ENCODE data around the gene ELF5. TPM values are rescaled to one million over a fixed set of nuclear protein-coding genes. Genes with fewer than 3 reads are reported as not detected.
A peak's percentile ranks its signal among the peaks of the same experiment; 100 is the strongest.

ELF5 gene
- total and polyA plus RNA-seq, 2 of the 13 experiments (the other 11 are each of a cell fraction or from before 2014, with no cell fraction given), result 0.51 to 2.6 TPM

DNA sequence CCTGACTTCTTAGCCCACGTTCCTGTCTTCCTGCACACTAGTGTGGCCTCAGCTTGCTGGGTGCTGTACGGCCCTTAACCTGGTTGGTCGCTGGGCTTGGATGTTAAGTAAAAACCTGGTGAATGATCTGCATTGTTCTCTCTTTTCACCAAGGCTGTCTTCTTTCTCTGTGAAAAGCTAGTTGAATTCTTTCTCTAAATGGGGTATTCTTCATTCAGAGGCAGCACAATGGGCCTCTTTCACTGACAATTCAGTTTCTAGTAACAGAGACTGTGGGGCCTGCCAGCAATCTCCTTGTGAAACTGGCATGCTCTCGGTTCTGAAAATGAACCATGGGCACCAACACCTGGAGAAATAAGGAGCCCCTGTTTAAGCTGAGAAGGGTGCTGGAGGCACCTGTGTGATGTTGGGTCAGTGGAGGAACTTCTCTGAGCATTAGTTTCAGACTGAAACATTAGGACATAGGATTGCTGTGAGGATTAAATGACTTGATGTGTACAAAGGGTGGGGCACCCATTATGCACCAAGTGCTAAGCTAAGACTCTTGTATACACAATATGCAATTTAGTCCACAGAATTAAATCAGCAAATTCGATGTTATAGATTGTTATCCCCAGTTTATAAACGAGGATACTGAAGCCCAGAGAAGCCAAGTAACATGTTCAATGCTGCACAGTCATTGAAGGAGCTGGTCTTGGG lies 33.1 kb upstream of the ELF5 start:
- POLR2A ChIA-PET, result no interaction called here
- in situ Hi-C loops (cut with HindIII; ENCODE audit: extremely low pct_ligation_motif_present, low pct_unique_long_range_greater_than_20kb) (no loop called here), intact Hi-C loops (cut with micrococcal nuclease; ENCODE audit: unreplicated experiment) (loop anchor here (5.0 kb wide), 1 partner anchor 34 kb away; the partner anchor contains the start of gene ELF5)
- peak; percentile 84 for ATAC-seq
- BruUV-seq (replicated peaks), result no TSS peak
- Histone ChIP-seq H3K36me3 (replicated peaks in 1 of 2; ENCODE audit: control insufficient read depth in 1 of 2, insufficient read depth in 2 of 2, low read length in 2 of 2) (no peaks in the 10 kb centered on the region), H3K4me1 (ENCODE audit: insufficient read depth, low read length) (peaks cover 28% of the 10 kb centered on the region), H3K4me3 (replicated peaks in 1 of 3; ENCODE audit: insufficient read depth in 1 of 3, low read depth in 2 of 3, low read length in 3 of 3) (peak overlapping the region in 1 of 3 experiments; percentile 12; a peak in 1 of 6 replicates), H3K9me3 (ENCODE audit: low read length) (no peaks in the 10 kb centered on the region), H3K4me2 (ENCODE audit: low read depth, low read length) (peak overlapping the region; percentile 55), H3K79me2 (ENCODE audit: insufficient read depth, low read length) (no peaks in the 10 kb centered on the region), H3K27ac (ENCODE audit: extremely low read length, insufficient read depth, low read length) (no peak overlapping the region), H2AFZ (ENCODE audit: low read length) (peak overlapping the region; percentile 55), H3K9ac (ENCODE audit: insufficient read depth, low read depth, low read length) (no peak overlapping the region), H4K20me1 (ENCODE audit: insufficient read depth, low read length) (no peaks in the 10 kb centered on the region), H3K27me3 (ENCODE audit: control insufficient read depth in 1 of 2, insufficient read depth in 2 of 2, low read length in 2 of 2) (peaks cover 0 to 21% of the 10 kb centered on the region in 2 experiments; a peak in 2 of 5 replicates)
- FAIRE-seq, result no peak
- DNase-seq (ENCODE audit: low spot score), result peak; percentile 57
- WGBS (ENCODE audit: low lambda C conversion rate), result under 1% methylated on average over 6 of the region's 6 CpGs
- CTCF ChIA-PET (ENCODE audit: low intra/inter-chr PET ratio, low total read pairs), result no interaction called here
- TF ChIP-seq, protein P1, sequence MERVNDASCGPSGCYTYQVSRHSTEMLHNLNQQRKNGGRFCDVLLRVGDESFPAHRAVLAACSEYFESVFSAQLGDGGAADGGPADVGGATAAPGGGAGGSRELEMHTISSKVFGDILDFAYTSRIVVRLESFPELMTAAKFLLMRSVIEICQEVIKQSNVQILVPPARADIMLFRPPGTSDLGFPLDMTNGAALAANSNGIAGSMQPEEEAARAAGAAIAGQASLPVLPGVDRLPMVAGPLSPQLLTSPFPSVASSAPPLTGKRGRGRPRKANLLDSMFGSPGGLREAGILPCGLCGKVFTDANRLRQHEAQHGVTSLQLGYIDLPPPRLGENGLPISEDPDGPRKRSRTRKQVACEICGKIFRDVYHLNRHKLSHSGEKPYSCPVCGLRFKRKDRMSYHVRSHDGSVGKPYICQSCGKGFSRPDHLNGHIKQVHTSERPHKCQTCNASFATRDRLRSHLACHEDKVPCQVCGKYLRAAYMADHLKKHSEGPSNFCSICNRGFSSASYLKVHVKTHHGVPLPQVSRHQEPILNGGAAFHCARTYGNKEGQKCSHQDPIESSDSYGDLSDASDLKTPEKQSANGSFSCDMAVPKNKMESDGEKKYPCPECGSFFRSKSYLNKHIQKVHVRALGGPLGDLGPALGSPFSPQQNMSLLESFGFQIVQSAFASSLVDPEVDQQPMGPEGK (CRISPR knock-in tag; IDR thresholded peaks at IDR 0.05), result no peak
- no peak for TF ChIP-seq SOX6 (IDR thresholded peaks at IDR 0.05)
- TF ChIP-seq SOX6 (CRISPR knock-in tag; IDR thresholded peaks at IDR 0.05), result peak; percentile 48; the same call in 1 of the 2 replicates
- TF ChIP-seq, protein P2, sequence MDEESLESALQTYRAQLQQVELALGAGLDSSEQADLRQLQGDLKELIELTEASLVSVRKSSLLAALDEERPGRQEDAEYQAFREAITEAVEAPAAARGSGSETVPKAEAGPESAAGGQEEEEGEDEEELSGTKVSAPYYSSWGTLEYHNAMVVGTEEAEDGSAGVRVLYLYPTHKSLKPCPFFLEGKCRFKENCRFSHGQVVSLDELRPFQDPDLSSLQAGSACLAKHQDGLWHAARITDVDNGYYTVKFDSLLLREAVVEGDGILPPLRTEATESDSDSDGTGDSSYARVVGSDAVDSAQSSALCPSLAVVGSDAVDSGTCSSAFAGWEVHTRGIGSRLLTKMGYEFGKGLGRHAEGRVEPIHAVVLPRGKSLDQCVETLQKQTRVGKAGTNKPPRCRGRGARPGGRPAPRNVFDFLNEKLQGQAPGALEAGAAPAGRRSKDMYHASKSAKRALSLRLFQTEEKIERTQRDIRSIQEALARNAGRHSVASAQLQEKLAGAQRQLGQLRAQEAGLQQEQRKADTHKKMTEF (CRISPR knock-in tag; IDR thresholded peaks at IDR 0.05), result 0 out of 2 replicates have a peak, but pooled peaks have one; percentile 21
- TF ChIP-seq, protein P3, sequence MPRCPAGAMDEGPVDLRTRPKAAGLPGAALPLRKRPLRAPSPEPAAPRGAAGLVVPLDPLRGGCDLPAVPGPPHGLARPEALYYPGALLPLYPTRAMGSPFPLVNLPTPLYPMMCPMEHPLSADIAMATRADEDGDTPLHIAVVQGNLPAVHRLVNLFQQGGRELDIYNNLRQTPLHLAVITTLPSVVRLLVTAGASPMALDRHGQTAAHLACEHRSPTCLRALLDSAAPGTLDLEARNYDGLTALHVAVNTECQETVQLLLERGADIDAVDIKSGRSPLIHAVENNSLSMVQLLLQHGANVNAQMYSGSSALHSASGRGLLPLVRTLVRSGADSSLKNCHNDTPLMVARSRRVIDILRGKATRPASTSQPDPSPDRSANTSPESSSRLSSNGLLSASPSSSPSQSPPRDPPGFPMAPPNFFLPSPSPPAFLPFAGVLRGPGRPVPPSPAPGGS (CRISPR knock-in tag; IDR thresholded peaks at IDR 0.05), result no peak
- TF ChIP-seq ZNF768 (CRISPR knock-in tag; IDR thresholded peaks at IDR 0.05), result peak; percentile 67; the same call in 1 of the 2 replicates
- TF ChIP-seq FOXP1 (IDR thresholded peaks at IDR 0.05), result no peak
- TF ChIP-seq FOXP1 (CRISPR knock-in tag; IDR thresholded peaks at IDR 0.05), result no peak
- no peak for TF ChIP-seq STAG1 (CRISPR knock-in tag; IDR thresholded peaks at IDR 0.05)
- no peak for TF ChIP-seq AGO1 (IDR thresholded peaks at IDR 0.05; ENCODE audit: low read depth, low read length, poor library complexity, severe bottlenecking)
- no peak for TF ChIP-seq CCDC6 (CRISPR knock-in tag; IDR thresholded peaks at IDR 0.05)
- no peak for TF ChIP-seq CBX1 (IDR thresholded peaks at IDR 0.05; ENCODE audit: low read depth)
- TF ChIP-seq ZNF354B (CRISPR knock-in tag; IDR thresholded peaks at IDR 0.05), result no peak
- TF ChIP-seq GATAD2A (CRISPR knock-in tag; IDR thresholded peaks at IDR 0.05), result peak; percentile 33; the same call in 1 of the 2 replicates
- TF ChIP-seq, protein P4, sequence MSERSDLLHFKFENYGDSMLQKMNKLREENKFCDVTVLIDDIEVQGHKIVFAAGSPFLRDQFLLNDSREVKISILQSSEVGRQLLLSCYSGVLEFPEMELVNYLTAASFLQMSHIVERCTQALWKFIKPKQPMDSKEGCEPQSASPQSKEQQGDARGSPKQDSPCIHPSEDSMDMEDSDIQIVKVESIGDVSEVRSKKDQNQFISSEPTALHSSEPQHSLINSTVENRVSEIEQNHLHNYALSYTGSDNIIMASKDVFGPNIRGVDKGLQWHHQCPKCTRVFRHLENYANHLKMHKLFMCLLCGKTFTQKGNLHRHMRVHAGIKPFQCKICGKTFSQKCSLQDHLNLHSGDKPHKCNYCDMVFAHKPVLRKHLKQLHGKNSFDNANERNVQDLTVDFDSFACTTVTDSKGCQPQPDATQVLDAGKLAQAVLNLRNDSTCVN (CRISPR knock-in tag; IDR thresholded peaks at IDR 0.05; ENCODE audit: borderline replicate concordance), result no peak
- TF ChIP-seq SRSF9 (IDR thresholded peaks at IDR 0.05; ENCODE audit: borderline replicate concordance, insufficient read depth, low read depth, low read length, poor library complexity, severe bottlenecking), result no peak
- TF ChIP-seq POLR2G (IDR thresholded peaks at IDR 0.05; ENCODE audit: low read depth, low read length), result peak; percentile 25; the same call in 1 of the 2 replicates
- TF ChIP-seq, protein P5, sequence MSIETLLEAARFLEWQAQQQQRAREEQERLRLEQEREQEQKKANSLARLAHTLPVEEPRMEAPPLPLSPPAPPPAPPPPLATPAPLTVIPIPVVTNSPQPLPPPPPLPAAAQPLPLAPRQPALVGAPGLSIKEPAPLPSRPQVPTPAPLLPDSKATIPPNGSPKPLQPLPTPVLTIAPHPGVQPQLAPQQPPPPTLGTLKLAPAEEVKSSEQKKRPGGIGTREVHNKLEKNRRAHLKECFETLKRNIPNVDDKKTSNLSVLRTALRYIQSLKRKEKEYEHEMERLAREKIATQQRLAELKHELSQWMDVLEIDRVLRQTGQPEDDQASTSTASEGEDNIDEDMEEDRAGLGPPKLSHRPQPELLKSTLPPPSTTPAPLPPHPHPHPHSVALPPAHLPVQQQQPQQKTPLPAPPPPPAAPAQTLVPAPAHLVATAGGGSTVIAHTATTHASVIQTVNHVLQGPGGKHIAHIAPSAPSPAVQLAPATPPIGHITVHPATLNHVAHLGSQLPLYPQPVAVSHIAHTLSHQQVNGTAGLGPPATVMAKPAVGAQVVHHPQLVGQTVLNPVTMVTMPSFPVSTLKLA (IDR thresholded peaks at IDR 0.05), result no peak

Measured in HepG2 (cell line).